Measurements from ENCODE around the gene FBXL16. TPM values are rescaled to one million over a fixed set of nuclear protein-coding genes. Genes with fewer than 3 reads are reported as not detected.

The FBXL16 gene
- total and polyA plus RNA-seq, 9 of the 15 experiments (the other 6 are each of a cell fraction or from before 2014, with no cell fraction given) = 0.21 to 8.2 (median 1.7) TPM

GRCh38 chr16:683396-684070 is 22.1 kb downstream of the FBXL16 start (continued):
- TF ChIP-seq ARID4B (CRISPR knock-in tag; IDR thresholded peaks at IDR 0.05) (0 out of 2 replicates have a peak, but pooled peaks have one; percentile 19), JUNB (CRISPR knock-in tag; conservative IDR thresholded peaks at IDR 0.05) (no peak), HDGF (IDR thresholded peaks at IDR 0.05) (no peak), POLR2AphosphoS2 (IDR thresholded peaks at IDR 0.05; ENCODE audit: low read length) (peak; percentile 50; the same call in 1 of the 2 replicates), RBM14 (IDR thresholded peaks at IDR 0.05; ENCODE audit: borderline replicate concordance, insufficient read depth, low read depth, low read length) (no peak), PHF21A (IDR thresholded peaks at IDR 0.05; ENCODE audit: borderline replicate concordance, low read depth) (no peak), YY1 (IDR thresholded peaks at IDR 0.05; ENCODE audit: borderline replicate concordance in 1 of 3, control insufficient read depth in 1 of 3, extremely low read depth in 1 of 3, insufficient read depth in 3 of 3, insufficient read length in 1 of 3, insufficient replicate concordance in 2 of 3, low read depth in 1 of 3, low read length in 2 of 3) (no peak), ATF2 (CRISPR knock-in tag; IDR thresholded peaks at IDR 0.05) (peak; percentile 49; the same call in 1 of the 2 replicates), ZNF316 (IDR thresholded peaks at IDR 0.05) (no peak), TEAD2 (tag; IDR thresholded peaks at IDR 0.05) (no peak), NR4A1 (CRISPR knock-in tag; IDR thresholded peaks at IDR 0.05) (peak; percentile 59; the same call in 1 of the 2 replicates), NR4A1 (tag; IDR thresholded peaks at IDR 0.05) (no peak), ZNF57 (CRISPR knock-in tag; IDR thresholded peaks at IDR 0.05) (peak; percentile 19; the same call in 1 of the 2 replicates), ZMIZ1 (IDR thresholded peaks at IDR 0.05; ENCODE audit: low read depth in 2 of 2, low read length in 2 of 2) (no peak), NR2F6 (CRISPR knock-in tag; IDR thresholded peaks at IDR 0.05) (no peak), ZNF445 (CRISPR knock-in tag; IDR thresholded peaks at IDR 0.05; ENCODE audit: low read depth) (peak; percentile 50; the same call in 1 of the 2 replicates), CGGBP1 (CRISPR knock-in tag; IDR thresholded peaks at IDR 0.05) (no peak), NFRKB (IDR thresholded peaks at IDR 0.05; ENCODE audit: low read depth) (no peak)

All from K562 (cell line).